Neural cell (in vitro differentiated cells): Measurements from ENCODE around the gene SLC2A13.

ENCODE experiments used
- CTCF ChIP-seq: fragments of 450-650 bp; IDR thresholded peaks from 2 replicates; pipeline ENCODE4 v1.5.1; 2014; ENCODE audit warnings: antibody characterized with exemption, mild to moderate bottlenecking, moderate library complexity; ENCODE audit not compliant: poor library complexity, severe bottlenecking
- EP300 ChIP-seq: fragments of 450-650 bp; conservative IDR thresholded peaks from 2 replicates; pipeline ENCODE4 v1.6.1; 2014; ENCODE audit warnings: antibody characterized with exemption, mild to moderate bottlenecking, moderate library complexity; ENCODE audit not compliant: poor library complexity, severe bottlenecking
- POLR2AphosphoS5 ChIP-seq: IDR thresholded peaks from 2 replicates; pipeline ENCODE4 v1.6.1; 2012
- RAD21 ChIP-seq: fragments of 450-650 bp; conservative IDR thresholded peaks from 2 replicates; pipeline ENCODE4 v1.6.1; 2014; ENCODE audit warnings: antibody characterized with exemption, mild to moderate bottlenecking, moderate library complexity
- REST ChIP-seq: IDR thresholded peaks from 2 replicates; pipeline ENCODE4 v1.6.1; 2012; ENCODE audit warnings: borderline replicate concordance

GRCh38 chr12:39971348-39971747 lies 134.5 kb downstream of the SLC2A13 start:
- TF ChIP-seq POLR2AphosphoS5 (no peak), CTCF (no peak), REST (no peak), RAD21 (no peak), EP300 (no peak)
